ENCODE results near the gene PALD1.

DNA sequence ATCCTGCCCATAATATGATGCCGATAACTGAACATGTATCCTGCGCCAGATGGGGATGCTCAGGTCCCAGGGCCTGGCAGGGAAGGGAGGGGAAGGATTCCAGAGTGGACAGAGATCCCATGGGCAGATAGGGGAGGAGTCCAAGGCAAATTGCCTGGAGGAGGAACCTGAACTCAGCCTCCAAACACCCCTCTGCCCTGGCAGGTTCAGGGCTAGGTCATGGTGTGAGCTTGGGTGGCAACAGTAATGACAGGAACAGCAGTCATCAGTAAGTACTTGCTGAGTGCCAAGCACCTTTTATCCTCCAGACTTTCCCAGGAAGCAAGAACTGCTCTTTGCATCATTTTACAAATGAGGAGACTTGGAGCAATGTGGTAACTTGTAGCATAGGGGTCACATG lies 3.8 kb upstream of the PALD1 start:
- TF ChIP-seq EP300 (IDR thresholded peaks at IDR 0.05; ENCODE audit: borderline replicate concordance) = no peak
- TF ChIP-seq, protein P1, sequence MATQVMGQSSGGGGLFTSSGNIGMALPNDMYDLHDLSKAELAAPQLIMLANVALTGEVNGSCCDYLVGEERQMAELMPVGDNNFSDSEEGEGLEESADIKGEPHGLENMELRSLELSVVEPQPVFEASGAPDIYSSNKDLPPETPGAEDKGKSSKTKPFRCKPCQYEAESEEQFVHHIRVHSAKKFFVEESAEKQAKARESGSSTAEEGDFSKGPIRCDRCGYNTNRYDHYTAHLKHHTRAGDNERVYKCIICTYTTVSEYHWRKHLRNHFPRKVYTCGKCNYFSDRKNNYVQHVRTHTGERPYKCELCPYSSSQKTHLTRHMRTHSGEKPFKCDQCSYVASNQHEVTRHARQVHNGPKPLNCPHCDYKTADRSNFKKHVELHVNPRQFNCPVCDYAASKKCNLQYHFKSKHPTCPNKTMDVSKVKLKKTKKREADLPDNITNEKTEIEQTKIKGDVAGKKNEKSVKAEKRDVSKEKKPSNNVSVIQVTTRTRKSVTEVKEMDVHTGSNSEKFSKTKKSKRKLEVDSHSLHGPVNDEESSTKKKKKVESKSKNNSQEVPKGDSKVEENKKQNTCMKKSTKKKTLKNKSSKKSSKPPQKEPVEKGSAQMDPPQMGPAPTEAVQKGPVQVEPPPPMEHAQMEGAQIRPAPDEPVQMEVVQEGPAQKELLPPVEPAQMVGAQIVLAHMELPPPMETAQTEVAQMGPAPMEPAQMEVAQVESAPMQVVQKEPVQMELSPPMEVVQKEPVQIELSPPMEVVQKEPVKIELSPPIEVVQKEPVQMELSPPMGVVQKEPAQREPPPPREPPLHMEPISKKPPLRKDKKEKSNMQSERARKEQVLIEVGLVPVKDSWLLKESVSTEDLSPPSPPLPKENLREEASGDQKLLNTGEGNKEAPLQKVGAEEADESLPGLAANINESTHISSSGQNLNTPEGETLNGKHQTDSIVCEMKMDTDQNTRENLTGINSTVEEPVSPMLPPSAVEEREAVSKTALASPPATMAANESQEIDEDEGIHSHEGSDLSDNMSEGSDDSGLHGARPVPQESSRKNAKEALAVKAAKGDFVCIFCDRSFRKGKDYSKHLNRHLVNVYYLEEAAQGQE (IDR thresholded peaks at IDR 0.05; ENCODE audit: low read depth) = no peak
- TF ChIP-seq, protein P2, sequence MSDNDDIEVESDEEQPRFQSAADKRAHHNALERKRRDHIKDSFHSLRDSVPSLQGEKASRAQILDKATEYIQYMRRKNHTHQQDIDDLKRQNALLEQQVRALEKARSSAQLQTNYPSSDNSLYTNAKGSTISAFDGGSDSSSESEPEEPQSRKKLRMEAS (IDR thresholded peaks at IDR 0.05) = no peak
- TF ChIP-seq YY1 (IDR thresholded peaks at IDR 0.05; ENCODE audit: low read depth) = no peak
- TF ChIP-seq RAD21 (IDR thresholded peaks at IDR 0.05; ENCODE audit: low read depth) = no peak
- no peak for TF ChIP-seq NFIC (IDR thresholded peaks at IDR 0.05)
- no peak for TF ChIP-seq CEBPB (IDR thresholded peaks at IDR 0.05)
- no peak for TF ChIP-seq FOXM1 (IDR thresholded peaks at IDR 0.05; ENCODE audit: borderline replicate concordance, low read depth)
- TF ChIP-seq EGR1 (IDR thresholded peaks at IDR 0.05) = no peak

Measured in Ishikawa (cell line).